Activated effector memory CD4-positive, alpha-beta T cell treated with anti-CD3 and anti-CD28 coated beads, Interleukin-2, amount 50 U/mL, for 16 hours (primary cell): ENCODE results near the gene VASN.
A peak's percentile ranks its signal among the peaks of the same experiment; 100 is the strongest.

Source experiments
- DNase-seq: peaks from one replicate; pipeline ENCODE4 v3.0.0-alpha.2; 2020

Gene VASN

DNA sequence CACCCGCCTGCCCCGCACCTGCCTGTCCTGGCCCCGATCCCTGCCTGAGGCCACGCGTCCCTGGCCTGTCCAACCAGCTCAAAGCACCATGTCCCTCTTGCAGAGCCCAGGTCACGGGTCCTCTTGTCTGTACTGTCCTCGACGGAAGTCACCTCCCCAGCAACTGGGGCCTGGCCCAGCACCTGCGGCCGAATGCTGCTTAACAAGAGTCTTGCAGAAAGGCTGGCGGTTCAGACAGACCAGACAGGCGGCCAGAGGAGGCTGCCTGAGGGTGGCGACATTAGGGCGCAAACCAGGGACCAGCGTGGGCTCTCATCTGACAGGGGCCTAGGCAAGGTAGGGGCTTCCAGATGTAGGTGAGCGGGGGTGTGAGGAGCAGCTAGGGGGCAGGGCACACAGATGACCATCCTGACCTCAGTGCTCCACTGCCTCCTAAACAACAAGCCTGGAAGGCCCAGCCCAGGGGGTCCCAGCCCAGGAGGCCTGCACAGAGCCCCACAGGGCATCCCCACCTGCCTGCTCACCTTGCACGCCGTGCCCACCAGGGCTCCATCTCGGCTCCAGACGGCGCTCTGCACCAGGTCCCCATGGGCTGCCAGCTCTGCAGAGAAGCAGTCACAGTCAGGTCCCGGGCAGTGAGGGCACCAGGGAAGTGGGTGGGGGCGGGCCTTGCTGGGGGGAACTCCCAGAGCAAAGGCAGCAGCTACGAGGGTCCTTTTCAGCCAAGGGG lies 33.5 kb downstream of the VASN start:
- DNase-seq, result no peak

DNA sequence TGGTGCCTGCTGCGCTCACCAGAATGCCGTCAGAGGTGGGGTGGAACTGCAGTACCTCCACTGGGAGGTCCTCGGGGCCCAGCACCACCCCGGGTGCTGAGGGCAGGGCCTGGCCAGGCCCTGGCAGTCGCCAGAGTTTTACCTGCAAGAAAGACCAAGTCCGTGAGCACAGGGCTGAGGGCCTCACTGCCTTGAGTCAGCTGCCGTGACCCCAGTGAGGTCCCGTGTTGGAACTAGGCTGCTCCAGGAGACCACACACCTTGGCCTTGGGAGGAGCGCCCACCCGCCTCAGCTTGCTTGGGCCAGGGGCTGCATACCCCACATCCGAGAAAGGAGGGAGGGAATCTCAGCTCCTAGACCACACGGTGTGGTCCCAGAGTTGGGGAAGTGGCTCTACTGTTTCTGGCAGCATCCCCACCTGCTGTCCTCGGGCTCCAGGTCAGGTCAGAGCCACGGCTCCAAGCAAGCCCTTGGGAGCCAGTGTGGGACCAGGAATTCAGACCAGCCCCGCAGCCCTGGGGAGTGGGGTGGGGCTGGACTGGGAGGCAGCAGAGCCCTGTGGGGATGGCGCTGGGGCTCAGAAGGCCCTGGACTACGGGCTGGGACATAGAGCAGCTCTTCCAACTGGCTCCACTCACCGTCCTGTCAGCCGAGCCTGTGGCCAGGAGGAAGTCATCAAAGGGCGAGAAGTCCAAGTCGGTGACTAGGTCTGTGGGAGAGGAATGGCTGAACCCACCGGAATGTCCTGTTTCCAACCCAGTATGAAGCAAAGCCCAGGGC lies 36.1 kb downstream of the VASN start:
- DNase-seq, result no peak

DNA sequence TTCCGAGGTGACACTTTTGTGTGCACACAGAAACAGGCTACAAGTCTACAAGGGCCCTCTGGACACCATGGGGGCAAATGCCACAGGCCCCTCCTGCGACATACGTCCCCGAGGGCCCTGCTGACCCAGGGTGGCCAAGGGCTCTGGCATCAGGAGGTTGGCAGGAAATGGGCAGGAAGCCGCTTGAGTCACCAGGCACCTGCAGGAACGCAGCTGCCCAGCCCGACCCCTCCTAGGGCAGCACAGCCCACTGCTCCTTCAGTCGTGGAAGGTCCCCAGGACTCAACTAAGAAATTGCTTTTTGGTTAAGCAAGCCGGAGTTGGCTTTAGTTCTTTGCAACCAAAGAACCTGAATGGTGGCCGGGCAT lies 36.7 kb downstream of the VASN start:
- no peak for DNase-seq

DNA sequence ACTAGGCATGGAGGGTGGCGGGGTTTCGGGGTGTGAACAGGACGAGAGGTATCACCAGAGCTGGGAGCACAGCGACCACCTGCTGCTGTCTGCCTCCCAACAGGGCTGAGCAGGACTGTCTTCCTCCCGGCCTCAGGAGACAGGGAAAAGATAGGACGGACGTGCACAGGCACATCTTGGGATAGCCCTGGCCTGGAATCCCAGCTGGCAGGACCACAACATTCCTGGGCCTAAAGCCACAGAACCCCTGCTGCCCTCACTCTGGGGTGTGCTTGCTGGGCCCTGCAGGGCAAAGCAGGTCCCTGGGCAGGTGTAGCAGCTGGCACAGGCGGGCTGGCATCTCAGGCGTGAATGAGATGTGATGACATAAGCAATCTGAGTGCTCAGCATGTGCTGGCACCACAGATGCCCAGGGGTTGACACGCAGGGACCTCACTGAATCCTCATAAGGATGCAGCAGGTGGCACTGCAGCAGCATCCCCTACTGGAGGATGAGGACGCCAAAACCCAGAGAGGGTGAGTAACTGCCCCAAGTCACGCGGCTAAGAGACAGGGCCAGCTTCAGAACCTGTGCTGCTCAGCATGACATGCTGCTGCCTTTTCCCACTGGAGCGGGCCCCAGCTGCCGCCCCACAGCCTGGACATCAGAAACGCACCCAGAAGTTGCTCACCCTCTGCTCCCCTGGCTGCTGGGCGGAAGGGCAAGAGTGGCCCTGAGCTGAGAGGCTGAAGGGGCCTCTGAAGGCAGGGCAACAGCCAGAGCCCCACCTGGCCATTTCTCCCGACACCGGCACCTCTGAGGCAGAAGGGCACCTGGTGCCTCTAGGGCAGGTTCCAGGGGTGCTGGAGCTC lies 37.7 kb downstream of the VASN start:
- no peak for DNase-seq

DNA sequence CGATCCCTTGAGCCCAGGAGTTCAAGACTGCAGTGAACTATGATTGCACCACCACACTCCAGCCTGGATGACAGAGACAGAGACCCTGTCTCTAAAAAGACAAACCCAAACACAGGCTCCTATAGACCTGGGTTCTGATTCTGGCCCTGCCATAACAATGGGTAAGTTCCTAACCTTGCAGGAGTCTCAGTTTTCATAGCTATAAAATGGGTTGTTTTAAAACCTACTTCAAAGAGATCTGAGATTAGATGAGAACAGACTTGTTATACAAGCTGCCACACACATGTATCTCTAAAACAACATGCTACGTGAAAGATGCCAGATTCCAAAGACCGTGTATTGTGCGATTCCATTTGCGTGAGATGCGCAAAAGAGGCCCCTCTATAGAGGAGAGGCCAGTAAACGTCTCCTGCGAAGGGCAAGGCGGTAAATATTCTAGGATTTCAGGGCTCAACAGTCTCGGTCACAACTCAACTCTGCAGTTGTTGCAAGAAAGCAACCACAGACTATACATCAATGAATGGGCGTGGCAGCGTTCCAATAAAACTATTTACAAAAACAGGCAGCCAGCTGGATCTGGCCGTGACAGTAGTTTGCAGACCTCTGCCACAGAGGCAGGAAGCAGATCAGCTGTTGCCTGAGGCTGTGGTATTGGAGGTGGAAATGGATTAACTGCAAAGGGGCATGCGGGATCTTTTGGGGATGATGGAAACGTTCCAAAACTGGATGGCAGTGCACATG lies 38.9 kb downstream of the VASN start:
- no peak for DNase-seq

DNA sequence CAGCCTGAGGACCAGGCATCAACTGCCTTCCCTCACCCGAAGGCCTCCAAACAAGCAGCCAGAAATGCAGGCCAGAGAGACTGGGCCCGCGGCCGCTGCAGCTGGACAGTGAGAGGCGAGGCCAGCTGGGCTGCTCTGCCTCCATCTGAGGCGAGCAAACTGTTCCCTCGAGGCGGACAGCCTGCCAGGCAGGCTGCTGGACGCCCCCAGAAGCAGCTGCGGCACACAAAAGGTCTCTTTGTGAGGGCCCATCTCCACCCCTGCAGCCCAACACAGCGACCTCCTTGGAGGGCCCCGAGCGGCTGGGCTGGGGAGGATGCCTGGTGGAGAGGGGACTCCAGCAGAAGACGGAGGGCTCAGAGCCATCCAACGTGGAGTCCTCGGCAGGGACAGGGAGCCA lies 40.0 kb downstream of the VASN start:
- DNase-seq, result no peak

DNA sequence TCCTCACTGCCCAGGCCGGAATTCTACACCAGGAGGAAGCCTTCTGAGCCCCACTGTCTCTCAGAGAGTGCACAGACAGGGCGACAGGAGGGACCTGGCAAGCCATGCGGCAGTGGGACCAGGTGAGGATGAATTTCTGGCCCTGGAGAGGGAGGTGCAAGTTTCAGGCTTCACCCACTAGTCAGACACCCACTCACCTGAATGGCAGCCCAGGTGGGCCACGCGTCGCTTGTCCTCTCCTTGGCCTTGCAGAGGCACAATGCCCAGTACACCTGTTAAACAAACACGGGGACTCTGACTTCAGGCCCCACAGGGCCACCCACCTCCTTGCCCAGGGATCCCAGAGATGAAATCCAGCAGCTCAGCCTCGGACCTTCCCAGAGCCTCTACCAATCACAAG lies 40.5 kb downstream of the VASN start:
- no peak for DNase-seq

DNA sequence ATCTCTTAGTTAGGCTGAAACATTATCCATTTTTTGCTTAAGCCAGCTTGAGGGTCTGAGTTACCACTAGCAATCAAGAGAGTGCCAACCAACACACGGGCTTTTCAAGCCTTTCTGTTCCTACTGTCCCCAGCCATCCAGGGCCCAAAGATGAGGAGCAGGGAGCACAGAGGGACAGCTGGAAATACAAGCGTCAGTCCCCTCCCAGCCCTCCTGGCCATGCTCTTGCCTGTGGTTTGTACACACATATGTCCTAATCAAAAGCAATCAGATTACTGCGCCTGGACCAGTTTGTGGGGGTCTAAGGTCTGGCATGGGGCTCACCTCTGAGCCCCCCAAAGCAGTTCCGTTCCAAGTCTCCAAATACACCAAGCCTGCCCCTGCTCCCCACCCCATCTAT lies 41.2 kb downstream of the VASN start:
- DNase-seq, result no peak

DNA sequence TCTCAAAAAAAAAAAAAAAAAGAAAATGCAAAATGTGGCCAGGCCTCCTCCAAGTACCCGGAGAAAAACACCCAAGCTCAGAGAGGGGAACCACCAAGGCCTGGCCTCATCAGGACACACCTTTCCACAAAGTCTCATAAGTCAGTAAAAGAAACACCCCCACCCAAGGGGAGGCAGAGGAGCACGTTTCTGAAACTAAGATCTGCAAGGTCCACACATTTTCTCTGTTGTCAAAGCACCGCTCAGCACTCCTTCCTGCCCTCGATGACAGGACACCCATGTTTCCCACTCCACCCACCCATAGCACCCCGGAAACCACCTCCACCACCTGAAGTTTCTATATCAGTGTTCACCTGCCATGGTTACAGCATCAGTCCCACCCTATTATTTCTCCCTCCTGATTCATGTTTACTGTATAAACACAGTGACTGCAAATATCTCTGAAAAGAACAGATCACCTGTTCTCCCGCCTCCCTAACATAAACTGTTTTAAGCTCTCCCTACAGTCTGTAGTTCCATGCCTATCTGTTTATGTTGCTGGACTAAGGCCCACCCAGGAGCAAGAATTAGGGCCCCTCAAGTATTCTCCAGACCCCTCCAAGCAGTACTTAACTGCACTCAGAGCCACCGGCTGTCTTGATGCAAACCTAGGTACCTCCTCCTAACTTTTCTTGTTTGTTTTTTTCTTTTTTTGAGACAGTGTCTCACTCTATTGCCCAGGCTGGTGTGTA lies 42.7 kb downstream of the VASN start:
- DNase-seq, result peak; percentile 93

DNA sequence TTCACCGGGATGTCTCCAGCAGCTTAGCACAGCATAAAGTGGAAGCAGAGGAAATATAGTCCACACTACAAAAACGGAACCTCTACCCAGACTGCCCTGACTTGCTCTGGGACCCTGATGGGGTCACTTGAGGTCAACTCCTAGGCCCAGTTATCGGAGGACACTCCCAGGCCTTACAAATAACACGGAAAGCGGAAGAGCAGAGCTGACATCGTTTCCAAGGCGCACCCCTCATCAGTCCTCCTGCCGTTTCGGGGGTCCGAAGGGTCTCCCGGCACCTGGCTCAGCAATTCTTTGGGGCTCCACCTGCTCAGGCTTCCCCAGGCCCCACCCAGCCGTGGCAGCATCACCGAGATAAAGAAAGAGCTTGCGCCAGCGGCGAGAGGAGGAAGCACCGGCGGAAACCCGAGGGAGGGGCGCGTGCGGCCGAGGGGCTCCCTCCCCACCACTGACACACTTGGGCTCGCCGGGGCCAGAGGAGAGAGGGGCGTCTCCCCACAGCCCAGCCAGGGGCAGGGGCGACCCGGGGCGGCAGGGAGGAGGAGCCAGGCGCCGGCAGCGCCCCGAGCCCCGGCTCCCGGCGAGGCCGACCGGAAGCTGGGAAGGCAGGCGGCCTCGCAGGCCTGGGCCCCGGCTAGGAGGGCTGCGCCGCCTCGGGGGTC lies 44.0 kb downstream of the VASN start:
- DNase-seq, result peak; percentile 86

DNA sequence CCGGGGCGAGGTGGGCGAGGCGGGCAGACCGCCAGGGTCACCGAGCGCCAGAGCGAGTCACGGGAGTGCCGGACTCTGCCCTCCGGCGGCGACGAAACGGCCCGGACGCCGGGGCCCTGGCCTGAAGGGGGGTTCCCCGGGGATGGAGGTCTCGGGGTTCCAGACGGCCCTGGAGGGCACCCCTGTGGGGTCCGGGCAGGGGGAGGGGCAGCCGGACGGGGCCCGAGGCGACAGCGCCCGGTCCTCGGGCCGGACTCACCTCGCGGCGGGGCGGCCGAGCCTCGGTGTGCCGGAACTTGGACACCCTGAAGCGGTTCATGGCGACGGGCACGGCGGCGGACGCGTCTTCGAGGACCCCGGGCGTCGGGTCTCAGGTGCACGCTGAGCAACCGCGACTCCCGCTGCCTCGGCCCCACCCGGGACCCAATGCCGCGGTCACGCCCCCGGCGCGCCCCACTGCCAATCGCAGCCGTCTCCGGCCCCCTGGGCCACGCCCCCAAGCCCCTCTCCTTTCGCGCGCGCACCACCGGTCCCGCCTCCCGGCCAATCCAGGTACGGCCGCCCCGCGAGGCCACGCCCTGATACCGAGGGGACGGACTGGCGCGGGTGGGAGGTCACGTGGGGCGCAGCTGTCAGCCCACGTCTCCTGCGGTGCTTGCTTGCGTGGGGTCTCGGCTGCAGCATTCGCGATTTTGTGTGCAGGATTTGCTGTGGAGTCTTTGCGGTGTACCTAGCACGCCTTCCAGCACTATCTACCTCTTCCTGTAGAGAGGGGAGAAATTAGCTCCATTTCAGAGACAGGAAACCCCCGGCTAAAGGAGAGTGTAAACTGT lies 44.8 kb downstream of the VASN start, which contains the start of gene CORO7:
TSS of gene CORO7 (minus strand) at position 397 of the 833 bp plus-strand sequence. CDS start at position 319, 78 bp downstream.
- peak; percentile 99 for DNase-seq

DNA sequence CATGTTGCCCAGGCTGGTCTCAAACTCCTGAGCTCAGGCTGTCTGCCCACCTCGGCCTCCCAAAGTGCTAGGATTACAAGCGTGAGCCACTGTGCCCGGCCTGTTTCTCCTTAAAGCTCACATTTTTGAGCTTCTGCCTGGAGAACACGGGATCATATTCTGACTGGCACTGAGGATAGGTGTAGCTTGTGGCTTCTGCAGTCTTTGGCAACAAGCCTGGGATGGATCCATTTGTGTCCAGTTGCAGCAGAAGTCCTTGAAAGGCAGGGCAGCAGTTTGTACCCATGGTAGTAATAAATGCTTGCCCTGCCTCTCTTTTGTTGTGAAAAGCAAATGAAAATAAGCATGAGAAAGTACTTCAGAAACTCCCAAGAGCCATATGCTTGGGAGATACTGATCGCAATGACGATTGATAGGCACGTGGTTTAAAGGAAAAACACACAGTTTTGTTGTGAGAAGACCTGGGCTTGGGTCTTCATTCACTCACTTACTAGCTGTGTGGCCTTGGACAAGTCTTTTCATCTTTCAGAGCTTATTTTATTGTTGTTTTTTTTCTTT lies 47.8 kb downstream of the VASN start:
- no peak for DNase-seq

DNA sequence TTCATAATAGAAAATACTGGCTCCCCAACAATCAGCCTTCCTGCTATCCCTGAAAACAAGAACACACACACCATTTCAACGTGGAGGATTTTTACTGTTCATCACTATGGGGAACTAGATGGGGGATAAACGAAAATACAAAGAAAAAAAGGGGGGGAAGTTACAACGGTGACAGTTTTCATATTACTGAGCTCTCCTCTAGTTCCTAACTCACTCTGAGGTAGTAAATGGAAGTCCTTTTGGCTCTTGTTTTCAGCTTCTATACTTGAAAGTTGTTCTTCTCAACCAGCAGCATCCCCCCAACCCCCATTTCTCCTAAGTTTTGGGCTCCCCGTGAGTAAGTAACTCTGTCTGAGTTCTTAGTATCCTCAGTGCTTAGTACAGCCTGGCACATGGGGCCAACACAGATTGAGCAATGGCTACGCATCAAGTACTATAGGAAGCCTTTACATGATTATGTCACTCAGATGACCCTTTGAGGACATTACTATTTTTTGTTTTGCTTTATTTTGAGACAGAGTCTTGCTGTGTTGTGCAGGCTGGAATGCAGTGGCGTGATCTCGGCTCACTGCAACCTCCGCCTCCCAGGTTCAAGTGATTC lies 49.0 kb downstream of the VASN start:
- no peak for DNase-seq

DNA sequence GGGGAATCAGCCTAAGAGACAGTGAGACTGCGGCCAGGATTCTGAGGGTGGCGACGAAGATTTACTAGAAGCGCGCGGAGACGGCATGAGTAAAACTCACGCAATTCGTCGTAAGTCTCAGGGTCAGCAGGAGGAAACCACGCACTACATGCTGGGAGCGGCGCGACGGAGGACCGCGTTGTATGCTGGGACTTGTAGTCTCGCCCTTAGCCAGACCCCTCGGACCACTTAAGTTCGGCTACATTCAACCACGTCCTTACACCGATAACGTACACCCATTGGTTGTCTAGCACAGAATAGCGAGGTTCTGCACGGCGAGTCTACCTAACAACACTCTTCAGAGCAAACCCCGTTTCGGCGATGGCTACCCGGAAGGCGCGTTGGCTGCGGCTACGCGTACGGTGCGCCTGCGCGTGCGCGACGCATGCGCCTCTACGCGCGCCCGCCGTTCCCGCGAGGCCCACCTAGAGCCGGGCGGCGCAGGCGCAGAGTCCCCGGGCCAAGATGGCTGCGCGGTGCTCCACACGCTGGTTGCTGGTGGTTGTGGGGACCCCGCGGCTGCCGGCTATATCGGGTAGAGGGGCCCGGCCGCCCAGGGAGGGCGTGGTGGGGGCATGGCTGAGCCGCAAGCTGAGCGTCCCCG lies 53.9 kb downstream of the VASN start, which contains the start of gene DNAJA3:
TSS of gene DNAJA3 (plus strand) at position 491 of the 643 bp plus-strand sequence. CDS start at position 505, 14 bp downstream.
- peak; percentile 98 for DNase-seq

DNA sequence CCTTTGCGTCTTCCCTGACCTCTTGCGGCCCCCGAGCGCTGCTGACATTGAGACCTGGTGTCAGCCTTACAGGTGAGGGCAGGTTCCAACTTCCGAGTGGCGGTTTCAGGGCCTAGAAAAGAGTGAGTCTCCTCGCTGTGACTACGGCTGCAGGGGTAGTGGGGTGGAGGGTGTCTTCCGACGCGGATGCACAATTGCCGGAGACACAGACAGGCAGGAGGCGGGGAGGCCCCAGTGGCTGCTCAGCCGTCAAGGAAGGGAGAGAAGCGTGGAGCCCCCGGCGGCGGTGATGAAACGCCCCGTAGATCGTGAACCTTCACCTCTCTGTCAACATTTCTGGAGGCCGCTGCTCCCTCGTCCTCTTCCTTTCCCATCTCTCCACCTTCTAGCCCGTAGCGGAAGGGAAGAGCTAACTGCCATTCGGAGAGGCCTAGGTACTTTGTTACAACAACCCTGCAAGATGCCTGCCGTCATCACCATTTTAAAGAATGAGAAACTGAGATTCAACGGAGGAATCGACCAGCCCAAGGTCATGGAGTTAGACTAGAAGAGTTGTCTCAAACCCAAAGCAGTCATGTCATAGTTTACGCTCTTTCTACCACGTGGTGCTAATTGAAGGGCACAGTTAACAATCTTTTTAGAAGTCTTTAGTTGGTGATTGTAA lies 54.5 kb downstream of the VASN start:
- no peak for DNase-seq

DNA sequence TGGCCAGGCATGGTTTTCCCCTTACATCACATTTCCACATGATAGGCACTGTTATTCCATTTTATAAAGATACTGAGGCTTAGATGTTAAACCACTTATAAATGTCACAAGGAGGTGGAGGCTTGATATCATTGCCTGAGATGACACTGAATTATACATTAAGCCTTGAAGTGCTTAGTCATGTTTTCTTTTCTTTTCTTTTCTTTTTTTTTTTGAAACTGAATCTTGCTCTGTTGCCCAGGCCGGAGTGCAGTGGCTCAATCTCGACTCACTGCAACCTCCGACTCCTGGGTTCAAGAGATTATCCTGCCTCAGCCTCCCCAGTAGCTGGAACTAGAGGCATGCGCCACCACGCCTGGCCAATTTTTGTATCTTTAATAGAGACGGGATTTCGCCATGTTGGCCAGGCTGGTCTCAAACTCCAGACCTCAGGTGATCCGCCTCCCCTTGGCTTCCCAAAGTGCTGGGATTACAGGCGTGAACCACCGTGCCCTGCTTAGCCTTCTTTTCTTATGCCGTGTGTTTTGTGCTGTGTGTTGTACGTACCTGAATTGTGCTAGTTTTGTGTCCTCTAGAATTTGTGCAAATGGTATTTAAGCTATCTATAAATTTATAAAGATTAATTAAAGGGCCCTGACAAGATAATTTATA lies 55.2 kb downstream of the VASN start:
- DNase-seq, result no peak

DNA sequence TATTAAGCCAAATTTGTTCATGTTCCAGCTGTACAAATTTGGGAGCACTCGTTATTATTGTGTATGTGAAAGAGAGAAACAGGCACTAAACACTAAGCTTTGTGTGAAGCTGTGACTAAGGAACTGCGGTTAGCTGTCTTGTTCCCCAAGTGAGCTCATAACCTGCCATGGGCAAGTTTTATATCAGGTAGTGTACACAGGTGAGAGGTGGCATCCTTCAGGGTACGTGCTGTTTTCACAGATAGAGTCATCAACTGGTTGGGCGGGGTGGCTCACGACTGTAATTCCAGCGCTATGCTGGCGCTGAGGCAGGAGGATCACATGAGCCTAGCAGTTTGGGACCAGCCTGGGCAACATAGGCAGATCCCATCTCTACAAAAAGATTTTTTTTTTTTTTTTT lies 56.9 kb downstream of the VASN start:
- DNase-seq, result no peak

DNA sequence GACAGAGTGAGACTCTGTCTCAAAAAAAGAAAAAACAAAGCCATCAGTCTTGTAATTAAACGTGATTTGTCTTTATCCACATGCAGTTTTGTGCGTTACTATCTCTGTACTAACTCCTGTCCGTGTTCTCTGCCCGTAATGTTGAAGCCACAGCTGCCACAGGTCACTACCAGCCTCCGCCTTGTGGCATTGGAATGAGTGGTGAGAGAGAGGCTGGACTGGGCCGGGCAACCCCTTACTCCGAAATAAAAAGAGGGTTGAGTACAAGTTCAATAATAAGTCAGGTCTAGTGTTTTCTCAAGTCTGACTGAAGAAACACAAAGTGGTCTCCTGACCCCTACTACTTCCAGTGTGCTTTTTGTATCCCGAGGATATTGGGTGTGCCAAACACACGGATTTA lies 59.4 kb downstream of the VASN start:
- DNase-seq, result no peak
